ENCODE data around the gene KLHDC8A.
"Not testable (repeated sequence)": the region's sequence is repeated elsewhere in the genome, so short reads cannot be mapped to it uniquely, and the experiment has no call there.

Gene KLHDC8A, protein sequence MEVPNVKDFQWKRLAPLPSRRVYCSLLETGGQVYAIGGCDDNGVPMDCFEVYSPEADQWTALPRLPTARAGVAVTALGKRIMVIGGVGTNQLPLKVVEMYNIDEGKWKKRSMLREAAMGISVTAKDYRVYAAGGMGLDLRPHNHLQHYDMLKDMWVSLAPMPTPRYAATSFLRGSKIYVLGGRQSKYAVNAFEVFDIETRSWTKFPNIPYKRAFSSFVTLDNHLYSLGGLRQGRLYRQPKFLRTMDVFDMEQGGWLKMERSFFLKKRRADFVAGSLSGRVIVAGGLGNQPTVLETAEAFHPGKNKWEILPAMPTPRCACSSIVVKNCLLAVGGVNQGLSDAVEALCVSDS

DNA sequence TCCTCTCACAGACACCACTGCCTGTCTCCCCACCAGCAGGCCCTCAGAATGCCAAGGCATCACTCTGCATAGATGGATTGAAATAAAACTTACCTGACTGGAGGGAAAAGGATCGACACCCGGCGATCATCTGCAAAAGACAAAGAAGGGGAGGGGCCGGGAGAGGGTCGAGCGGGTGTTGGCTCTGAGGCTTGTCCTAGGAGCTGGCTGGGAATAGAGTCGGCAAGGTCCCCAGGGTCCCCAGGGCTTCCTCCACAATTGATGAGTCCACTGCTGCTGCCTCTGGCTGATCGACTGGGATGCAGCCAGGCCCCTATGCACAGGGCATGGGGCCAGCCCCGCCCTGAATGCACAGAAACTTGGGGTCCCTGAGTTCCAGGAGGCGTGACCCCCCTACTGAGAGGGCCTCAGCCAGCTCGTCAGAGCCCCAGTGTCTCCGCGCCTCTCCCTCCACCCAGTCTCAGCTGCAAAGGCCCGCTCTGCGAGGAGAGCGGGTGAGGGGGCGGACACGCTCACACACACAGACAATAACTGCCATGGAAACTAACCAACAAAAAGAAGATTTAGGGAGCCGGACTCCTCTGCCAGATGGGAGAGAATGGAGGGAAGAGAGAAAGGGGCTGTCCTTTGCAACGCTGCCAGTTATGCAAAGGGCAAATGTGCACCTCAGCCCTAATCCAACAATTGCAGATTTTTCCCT, at the start of gene KLHDC8A:
TSS of gene KLHDC8A (minus strand) at position 483 of the 700 bp plus-strand sequence. CDS start 13,318 bp downstream, outside the sequence.
- no peak for DNase-seq

DNA sequence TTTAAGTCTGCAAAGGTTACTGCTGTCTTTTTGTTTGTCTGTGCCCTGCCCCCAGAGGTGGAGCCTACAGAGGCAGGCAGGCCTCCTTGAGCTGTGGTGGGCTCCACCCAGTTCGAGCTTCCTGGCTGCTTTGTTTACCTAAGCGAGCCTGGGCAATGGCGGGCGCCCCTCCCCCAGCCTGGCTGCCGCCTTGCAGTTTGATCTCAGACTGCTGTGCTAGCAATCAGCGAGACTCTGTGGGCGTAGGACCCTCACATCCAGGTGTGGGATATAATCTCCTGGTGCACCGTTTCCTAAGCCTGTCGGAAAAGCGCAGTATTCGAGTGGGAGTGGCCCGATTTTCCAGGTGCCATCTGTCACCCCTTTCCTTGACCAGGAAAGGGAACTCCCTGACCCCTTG, 49.5 kb upstream of the KLHDC8A start:
- DNase-seq, result not testable (repeated sequence)

DNA sequence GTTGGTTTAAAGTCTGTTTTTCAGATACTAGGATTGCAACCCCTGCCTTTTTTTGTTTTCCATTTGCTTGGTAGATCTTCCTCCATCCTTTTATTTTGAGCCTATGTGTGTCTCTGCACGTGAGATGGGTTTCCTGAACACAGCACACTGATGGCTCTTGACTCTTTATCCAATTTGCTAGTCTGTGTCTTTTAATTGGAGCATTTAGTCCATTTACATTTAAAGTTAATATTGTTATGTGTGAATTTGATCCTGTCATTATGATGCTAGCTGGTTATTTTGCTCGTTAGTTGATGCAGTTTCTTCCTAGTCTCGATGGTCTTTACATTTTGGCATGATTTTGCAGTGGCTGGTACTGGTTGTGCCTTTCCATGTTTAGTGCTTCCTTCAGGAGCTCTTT, 47.8 kb upstream of the KLHDC8A start:
- not testable (repeated sequence) for DNase-seq

DNA sequence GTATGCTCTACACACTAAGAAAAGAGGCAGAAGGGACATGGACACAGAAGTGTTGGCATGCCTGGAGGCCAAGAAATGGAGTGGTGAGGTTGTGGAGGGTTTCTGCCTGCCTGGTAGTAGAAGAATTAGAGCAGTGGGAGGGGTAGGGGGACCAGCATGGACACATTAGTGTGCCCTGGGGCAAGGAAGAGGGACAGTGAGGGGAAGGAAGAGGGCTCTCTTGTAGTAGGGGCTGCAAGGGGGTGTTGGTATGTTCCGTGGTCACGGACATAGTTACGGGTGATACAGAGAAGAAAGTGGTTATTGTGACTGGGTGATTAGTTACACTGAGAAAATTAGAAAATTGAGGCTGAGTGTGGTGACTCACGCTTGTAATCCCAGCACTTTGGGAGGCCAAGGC, 41.9 kb upstream of the KLHDC8A start:
- no peak for DNase-seq

DNA sequence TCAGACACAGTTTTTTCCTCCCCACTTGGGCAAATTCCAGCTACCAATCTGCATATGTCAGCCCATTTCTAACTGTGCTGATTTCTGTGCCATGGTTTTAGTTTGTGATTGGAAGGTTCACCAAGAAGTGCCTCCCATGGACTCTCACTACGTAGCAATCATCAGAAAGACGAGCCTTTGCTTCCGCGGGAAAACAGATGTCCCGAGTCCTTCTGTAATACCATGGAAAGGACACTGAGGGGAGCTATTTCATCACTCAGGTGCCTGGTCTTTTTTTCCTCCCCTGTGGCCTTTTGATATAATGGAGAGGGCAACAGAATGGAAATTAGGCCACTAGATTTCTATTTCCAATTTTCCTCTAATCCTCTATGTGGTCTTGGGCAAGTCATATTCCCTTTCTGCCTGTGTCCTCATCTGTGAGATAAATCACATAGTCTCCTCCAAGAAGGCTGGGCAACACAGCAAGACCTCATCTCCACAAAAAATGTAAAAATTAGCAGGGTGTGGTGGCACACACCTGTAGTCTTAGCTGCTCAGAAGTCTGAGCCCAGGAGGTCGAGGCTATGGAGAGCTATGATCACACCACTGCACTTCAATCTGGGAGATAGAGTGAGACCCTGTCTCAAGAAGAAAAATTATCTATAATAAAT, 40.4 kb upstream of the KLHDC8A start:
- DNase-seq, result peak; percentile 43

DNA sequence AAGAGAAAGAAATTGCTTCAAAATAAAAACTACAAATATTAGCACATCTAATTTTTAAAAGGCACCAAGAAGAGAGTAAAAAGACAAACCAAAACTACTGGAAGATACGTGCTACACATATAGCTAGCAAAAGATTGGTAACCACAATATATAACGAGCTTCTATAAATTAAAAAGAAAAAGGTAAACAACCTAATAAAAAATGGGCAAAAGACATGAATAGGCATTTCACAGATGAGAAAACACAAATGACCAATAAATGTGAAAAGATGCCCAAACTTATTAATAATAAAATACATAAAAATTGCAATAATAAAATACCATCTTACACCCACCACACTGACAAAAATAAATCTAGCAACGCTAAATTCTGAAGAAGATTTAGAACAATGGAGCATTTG, 38.9 kb upstream of the KLHDC8A start:
- DNase-seq, result no peak

DNA sequence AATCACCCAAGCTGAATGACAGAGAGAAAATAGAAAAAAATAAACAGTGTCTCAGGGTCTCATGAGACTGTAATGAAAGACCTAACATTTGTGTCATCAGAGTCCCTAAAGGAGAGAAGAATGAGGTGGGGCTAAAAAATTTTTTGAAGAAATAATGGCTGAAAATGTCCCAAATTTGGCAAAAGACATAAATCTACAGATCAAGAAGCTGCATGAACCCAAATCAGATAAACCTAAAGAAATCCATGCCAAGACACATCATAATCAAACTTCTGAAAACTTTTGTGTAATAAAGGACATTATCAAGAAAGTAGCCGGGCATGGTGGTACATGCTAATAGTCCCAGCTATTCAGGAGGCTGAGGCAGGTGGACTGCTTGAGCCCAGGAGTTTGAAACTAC, 35.9 kb upstream of the KLHDC8A start:
- no peak for DNase-seq

DNA sequence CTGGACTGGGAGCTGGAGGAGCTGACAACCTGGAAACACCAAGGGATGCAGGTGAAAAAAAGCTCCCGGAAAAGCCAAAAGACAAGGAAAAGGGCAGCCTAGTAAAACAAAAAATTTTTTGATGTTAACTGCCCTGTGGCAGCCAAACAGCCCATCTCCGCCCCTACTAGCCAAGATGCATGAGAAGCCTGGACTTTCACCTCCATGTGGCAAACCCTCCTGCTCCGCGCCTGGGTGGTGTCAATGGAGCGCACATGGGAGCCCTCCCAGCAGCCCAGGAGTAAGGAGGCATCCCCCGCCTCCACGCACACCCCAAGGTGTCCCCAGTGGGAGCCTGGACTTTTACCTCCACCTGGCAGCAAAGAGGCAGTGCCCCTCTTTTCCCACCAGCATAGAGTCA, 34.7 kb upstream of the KLHDC8A start:
- no peak for DNase-seq

DNA sequence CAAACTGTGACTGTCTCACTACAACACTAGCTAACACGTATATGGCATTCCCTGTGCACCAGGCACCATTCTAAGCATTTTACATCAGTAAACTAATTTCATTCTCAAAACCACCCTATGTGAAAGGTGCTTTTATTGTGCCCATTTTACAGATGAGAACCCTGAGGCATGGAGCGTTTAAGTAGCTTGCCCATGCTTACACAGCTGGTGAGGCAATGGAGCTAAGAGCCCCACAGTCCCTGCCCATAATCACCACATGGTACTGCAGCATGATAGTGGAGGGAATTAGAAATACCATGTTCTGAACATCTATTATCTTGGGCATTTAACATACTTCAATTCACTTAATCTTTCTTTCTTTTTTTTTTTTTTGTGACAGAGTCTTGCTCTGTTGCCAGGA, 31.1 kb upstream of the KLHDC8A start:
- no peak for DNase-seq

DNA sequence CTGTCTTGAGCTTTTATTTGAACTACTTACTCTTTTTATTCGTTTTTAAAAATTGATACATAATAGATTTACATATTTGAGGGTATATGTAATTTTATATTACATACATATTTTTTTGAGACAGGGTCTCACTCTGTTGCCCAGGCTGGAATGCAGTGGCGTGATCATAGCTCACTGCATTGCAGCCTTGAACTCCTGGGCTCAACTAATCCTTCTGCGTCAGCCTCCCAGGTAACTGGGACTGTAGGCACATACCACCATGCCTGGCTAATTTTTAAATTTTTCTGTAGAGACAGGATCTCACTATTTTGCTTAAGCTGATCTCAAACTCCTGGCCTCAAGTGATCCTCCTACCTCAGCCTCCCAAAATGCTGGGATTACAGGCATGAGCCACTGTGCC, 26.3 kb upstream of the KLHDC8A start:
- DNase-seq, result not testable (repeated sequence)

DNA sequence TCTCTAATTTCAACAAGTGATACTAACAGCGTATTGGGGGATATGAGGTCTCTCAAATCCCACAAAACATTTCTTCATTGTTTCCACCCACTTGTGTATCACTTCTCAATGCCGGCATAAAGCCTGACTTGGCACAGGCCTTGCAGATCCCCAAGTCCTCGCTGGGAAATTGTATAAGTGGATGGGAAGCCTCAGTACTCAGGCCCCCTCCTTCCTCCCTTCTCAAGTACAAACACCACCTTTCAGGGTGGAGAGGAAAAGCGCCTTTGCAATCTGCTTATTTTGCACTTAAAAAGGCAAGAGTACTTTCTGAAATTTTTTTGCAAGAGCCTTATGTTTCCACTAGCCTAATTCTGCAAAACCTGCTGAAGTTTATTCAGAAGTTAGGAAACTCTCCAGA, 25.8 kb upstream of the KLHDC8A start:
- no peak for DNase-seq

DNA sequence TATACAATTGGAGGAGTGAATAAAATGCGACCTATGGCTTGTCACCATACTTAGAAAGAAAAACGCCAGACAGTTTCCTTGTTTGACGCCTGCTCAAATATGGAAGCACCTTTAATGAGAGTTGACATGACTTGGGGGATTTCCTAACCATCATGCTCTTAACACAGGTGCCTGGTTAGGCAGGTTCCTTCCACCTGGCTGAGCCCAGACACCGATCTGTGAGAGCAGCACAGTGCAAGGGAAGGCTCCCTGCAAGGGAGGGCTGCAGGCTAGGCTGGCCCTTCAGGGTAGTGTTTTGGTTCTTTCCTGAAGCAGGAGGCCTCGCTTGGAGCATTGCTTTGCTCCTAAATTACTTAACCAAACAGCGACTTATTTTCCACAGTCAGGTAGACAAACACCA, 24.6 kb upstream of the KLHDC8A start:
- no peak for DNase-seq

DNA sequence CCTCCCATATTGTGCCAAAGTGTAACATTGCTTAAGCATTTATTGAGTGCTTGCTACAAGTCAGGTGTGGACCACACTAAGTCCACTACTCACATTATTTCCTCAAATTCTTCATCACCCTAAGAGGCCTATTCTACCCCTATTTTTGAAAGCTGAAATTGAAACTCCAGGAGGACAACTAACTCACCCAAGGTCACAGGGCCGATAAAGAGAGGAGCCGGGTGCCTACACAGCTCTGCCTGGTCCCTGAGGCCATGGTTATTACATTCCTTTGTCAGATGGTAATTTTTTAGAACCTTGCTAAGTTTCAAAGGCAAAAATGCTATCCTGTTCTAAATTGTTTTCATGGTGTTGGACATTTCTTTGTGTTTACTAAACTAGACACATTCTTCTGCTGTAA, 24.2 kb upstream of the KLHDC8A start:
- no peak for DNase-seq

DNA sequence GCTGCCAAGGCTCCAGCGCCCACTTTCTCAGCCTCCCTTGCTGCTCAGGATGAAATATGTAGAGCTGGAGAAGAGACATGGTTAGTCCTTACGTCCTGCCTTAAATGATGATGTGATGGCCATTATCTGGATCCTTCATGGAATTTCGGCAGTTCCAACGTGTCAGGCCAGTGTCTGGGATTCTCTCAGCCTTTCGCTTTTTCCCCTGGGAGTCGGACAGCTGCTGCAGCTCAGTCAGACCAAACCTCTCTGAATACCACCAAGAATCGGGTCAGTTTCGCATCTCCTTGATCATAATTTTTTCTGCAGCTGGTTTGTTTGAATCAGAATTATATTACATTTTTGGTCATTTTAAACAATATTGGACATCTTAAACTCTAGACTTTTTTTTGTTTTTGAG, 22.3 kb upstream of the KLHDC8A start:
- DNase-seq, result no peak

DNA sequence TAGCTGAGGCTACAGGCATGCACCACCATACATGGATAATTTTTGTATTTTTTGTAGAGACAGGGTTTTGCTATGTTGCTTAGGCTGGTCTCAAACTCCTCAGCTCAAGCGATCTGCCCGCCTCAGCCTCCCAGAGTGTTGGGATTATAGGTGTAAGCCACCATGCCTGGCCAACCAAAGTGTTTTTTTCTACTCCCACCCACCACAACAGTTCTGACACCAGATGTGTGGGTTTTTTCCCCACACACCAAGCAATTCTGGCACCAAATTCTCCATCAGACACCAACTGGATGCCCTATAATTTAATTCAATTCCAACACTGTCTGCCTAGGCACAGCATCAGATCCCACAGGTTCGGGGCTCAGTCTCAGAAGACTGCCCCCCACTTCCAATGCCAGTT, 20.6 kb upstream of the KLHDC8A start:
- no peak for DNase-seq

DNA sequence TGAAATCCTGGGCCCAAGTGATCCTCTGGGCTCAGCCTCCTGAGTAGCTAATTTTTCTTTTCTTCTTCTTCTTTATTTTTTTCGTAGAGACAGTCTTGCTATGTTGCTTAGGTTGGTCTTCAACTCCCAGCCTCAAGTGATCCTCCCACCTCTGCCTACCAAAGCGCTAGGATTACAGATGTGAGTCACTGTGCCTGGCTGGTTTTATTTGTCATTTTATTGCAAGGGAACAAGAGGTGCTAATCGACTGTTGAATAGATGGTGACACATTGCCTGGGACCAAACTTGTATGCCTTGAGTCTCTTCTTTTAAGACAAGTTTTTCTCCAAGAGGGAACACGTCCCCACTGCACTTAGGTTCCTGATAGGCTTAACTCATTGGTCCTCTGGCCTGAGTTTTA, 20.0 kb upstream of the KLHDC8A start:
- no peak for DNase-seq

DNA sequence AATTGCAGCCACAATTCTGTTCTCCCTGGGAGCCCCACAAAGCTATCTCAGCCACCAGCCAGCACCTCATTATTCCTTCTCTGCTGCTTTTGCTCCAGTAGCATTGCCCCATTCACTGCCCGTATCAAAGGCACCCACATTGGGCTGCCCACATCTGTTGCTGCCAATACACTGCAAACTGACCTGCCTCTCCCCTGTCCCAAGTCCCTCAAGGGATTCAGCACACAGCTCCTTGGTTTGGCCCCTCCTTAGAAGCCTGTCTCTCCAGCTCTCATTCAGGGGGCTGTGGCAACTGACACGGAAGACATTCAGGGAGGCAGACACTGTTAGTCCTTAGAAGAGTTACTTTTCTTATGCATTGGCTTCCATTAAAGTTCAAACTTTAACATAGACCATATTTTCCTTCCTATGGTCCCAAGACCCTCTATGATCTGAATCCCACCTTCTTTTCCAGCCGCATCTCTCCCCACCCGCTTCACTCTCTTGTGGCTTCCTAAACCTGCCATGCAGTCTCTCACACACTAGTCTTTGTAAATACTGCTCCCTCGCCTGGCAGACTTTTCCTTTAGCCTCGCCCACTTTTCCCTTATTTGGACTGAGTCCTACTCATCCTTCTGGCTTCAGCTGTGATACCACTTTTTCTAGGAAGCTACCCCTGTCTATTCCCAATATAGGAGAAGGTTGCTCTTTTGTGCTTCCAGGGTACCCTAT, 19.3 kb upstream of the KLHDC8A start:
- DNase-seq, result no peak

DNA sequence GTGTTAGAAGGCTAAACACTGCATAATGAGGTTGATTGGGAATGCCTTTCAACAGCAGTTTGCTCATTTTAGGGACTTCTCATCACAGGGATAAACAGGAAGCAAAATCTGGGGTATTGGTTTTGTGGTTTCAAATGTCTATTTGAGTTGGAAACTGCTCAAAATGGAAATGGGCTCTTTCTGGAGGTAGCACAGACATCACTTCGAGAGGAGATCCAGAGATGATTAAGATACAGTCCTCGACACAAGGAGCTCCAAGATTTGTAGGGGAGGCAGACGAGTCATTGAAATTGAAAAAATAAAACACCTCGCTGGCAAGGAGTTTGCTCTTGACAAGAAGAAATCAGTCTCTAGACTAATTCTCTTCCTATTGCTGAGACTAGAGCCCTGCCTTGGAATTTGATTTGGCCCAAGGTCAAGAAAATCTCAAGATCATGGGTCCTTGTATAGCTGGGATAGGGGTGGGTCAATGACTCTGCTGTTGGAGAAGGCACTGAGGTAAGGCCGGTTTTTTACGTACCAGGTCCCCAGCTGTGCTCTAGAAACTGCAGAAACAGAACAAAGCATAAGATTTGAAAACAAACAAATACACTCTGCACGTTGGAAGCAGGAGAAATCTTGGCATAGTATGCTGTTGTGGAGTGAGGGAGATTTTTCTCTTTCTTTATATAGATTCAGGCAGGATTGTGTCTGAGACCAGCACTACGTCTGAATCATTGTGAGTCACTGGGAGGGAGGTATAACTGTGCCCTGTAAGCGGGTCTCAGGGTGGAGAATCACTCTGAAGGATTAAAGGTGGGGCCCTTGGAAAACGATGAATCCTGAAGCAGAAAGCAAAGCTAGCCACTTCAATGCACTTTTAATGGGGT, 17.7 kb upstream of the KLHDC8A start:
- DNase-seq, result no peak

DNA sequence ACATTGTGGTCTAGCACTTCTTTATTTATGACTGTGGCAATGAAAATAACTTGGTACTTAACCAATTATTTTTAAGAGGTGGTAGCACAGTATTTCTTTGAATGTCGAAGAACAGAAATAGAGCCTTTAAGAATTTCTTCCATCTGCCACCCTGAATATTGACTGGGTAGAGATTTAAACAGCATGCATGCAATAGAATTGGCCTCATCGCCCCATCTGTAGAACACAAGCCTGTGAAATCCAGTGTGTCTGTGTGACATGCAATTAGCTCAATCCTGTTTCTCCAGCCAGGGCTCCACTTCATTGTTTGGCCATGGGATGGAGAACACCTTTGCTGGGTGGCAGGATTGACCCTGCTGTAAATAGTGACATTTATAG, 17.1 kb upstream of the KLHDC8A start:
- DNase-seq, result no peak

DNA sequence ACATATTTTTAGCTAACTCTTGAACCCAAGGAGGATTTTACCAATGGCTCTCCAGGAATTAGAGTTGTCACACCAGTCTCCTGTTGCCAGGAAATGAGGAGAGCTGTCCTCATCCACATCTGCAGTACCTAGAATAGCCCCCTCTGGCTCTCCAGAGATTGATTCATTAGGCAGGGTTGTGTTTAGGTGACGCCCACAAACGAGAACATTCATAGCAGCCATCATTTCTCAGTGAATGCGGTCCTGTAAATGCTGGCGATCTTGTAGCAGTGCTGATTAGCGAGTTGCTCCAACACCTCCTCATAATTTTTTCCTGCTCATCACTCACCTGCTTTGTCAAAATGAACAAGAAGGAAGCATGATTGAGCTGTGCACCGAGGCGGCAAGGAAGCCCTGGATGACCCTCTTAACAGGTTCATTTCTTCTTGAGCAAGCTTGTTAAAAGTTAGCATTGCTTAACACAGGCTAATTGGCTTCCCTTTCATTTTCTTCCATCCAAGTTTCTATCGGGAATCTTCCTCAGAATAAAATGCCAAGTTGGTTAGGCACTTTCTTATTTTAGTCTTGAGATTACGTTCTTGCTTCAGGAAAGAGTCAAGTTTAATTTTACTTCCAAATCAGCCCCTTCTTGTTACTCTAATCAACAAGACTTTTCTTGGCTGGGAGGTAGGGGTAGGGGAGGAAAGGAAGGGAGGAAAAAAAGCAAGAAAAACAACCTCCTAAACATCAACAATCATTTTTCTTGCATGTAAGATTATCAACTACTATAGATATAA, 16.5 kb upstream of the KLHDC8A start:
- no peak for DNase-seq

DNA sequence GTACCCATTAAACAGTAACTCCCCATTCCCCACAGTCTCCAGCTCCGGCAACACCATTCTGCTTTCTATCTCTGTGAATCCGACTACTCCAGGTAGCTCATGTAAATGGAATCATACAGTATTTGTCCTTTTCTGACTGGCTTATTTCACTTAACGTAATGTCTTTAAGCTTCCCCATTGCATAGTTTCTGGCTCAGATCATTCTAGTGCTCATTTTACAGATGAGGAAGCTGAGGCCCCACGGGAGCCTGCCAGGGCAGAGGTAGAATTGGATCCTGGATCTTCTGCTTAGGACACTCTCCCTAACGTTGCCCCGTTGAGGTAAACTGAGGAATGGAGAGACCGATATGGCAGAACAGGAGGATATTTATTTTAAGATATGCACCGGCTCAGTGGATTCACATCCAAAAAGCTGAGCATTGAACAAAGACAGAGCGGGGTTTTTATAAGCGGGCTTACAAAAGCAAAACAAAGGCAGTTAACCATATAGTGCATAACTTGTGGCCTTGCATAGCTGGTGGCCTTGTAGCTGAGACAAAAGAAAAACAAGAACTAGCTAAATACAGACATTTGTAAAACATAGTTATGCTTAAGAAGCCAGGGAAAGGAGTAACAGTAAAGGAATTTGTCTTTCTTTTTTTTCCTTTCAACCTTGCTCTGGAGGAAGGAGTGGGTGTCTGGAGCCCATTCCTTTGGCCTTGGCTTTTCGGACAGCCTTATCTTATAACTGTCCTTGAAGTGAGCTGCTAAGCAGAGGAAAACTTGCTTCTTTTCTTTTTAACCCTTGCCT, 15.3 kb upstream of the KLHDC8A start:
- DNase-seq, result no peak
